ENCODE data around the gene CUTA. TPM values are rescaled to one million over a fixed set of nuclear protein-coding genes. Genes with fewer than 3 reads are reported as not detected.

Gene CUTA
- total RNA-seq, 1 experiment from 2014 or later, result 222 TPM

DNA sequence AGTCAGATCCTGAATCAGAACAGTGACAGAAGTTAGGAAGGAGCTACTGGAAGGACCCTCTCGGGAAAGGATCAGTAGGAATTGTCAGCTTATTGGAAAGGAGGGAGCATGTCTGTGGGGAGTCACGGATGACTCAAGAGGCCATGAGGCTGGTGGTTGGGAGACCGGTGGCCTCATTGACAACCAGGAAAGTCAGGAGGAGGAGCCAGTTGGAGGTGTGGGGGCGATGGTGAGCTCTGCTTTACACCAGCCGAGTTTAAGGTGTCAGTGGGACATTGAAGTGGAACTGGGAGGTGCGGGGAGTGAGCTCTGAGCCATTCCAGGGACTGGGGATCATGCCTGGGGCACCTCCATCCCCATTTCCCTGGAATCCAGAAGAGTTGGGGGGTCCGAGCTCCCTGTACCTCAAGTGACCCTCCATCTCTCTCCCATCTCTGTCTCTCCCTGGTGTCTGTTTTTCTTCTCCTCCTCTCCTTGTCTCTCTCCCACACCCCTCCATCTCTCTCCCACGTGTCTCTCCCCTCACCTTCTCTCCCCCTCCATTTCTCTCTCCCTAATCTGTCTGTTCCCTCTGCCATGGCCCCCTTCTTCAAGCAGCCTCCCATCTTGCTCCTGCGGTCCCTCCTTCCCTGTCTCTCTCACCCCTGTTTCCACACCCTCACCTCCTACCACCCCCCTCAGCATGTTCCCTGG is 22.2 kb upstream of the CUTA start:
- no peak for DNase-seq (ENCODE audit: low spot score)

DNA sequence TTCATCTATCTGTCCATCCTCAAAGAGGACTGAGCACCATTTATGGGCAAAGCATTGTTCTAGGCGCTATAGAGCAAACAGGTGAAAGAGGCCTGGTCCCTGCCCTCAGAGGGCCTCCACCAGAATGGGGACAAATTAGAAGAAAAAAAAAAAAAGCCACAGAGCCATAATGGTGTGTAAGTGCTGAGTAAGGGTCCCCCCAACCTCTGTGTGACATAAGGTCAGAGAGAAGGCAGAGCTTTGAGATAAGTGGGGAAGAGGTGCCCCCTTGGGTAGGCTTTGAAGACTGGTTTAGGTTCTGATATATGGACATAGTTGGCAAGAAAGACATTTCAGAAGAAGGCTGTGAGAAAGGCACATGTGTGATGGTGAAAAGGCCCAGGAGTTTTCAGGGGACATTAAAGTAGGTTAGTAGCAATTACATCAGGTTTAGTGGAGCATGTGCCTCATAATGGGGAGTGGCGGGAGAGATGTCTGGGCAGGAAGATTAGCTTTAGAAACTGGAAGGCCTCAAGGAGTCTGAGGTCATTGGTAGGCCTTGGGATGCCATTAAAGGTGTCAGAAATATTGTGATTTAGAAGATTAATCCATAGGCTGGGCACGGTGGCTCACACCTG is 21.2 kb upstream of the CUTA start:
- no peak for DNase-seq (ENCODE audit: low spot score)

DNA sequence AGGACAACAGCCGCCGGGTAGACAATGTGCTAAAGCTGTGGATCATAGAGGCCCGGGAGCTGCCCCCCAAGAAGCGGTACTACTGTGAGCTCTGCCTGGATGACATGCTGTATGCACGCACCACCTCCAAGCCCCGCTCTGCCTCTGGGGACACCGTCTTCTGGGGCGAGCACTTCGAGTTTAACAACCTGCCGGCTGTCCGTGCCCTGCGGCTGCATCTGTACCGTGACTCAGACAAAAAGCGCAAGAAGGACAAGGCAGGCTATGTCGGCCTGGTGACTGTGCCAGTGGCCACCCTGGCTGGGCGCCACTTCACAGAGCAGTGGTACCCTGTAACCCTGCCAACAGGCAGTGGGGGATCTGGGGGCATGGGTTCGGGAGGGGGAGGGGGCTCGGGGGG is 19.8 kb upstream of the CUTA start:
- DNase-seq (ENCODE audit: low spot score), result no peak

DNA sequence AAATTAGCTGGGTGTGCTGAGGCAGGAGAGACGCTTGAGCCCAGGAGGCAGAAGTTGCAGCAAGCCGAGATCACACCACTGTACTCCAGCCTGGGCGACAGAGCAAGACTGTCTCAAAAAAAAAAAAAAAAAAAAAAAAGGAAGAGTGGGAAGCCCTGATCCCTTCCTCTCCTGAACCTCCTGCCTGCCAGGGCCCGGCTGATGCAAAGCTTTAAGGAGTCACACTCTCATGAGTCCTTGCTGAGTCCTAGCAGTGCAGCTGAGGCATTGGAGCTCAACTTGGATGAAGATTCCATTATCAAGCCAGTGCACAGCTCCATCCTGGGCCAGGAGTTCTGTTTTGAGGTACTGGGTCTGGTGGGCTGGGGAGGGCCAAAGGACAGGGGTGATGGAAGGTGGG is 17.1 kb upstream of the CUTA start:
- no peak for DNase-seq (ENCODE audit: low spot score)

DNA sequence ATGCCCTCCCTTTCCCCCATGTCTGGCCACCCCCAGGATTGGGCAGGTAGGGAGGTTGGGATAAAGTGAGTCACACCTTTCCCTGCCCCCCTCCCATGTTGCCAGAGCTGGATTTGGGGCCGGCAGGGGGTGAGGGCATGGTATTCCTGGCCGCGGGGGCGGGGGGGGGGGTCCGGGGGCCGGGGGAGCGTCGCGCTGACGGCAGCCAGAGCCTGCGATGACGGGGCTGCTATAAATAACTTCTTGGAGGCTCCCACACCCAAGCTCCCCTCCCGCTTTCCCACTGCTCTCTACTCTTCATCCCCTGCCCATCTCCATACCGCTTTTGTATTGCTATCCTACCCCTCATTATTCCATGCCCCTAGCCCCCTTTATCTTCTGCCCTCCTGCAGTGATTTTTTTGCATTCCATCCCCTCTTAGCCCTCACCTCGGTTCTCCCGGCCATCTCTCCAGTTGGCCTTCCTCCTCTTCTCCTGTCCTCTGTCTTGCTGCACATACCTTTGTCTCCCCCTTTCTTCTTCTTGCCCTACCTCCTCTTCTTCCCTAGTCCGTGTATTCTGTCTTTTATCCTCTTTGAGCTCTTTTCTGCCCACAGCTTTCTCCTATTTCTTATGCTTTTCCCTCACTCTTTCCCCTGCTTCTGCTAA is 15.8 kb upstream of the CUTA start:
- DNase-seq (ENCODE audit: low spot score), result no peak

DNA sequence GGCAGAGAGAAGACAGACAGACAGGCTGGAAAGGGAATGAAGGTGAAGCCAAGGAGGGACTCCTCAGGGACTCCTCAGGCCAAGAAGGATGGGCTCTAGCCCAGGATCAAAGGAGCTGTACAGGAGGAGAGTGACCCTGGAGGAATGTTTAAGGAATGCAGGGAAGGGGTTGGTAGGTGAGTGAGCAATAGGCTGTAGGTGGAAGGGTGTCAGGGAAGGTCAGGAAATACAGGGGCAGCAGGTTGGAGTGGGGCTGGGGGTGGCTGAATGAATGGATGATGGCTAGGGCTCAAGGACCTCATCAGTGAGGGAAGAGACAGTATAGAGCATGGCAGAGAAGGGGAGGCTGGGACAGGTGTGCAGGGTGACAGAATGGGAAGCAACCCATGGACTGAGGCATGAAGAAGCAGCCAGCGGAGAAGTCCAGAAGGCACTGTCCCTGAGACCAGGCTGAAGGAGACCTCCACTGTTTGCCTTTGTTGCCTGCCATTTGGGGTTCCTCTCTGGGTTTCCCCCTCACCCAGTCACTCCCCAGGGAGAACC is 15.2 kb upstream of the CUTA start:
- DNase-seq (ENCODE audit: low spot score), result no peak

DNA sequence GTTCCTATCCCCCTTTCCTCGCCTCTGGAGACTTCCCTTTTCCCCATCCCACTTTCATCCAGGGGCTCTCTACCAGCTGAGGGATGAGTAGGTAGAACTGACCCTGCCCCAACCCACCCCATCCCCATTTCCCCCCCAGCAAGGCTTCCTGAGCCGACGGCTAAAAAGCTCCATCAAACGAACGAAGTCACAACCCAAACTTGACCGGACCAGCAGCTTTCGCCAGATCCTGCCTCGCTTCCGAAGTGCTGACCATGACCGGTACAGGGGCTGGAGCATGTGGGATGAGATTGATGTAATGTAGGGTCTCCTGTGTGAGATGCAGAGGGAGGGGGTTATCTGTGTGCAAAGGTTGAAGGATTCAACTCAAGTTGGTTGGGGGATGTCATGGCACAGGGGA is 14.6 kb upstream of the CUTA start:
- no peak for DNase-seq (ENCODE audit: low spot score)

DNA sequence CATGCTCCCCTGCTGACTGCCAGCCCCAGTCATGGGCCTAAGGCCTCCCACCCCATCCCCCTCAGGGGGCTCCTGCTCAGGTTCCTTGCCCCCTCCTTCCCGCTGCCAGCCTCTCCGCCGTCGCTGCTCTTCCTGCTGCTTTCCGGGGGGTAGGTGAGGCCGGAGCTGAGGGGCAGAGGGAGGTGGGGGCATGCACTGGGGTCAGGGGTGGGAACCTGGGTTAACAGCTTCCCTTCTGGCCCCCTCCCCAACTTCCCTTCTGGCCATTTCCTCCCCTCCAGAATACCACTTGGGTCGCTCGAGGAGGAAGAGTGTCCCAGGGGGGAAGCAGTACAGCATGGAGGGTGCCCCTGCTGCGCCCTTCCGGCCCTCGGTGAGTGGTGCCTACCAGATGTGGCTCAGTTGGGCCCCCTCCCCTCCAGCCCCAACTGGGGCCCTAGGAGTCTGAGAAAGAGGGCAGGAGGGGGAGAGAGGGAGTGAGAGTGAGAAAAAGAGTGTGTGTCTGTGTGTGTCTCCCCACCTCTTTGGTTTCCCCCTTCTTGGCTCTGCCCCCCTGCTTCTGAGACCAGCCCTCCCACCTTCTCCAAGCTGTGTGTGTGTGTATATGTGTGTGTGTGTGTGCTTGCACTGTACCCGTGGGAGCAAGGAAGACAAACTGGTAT is 14.1 kb upstream of the CUTA start:
- DNase-seq (ENCODE audit: low spot score), result no peak

DNA sequence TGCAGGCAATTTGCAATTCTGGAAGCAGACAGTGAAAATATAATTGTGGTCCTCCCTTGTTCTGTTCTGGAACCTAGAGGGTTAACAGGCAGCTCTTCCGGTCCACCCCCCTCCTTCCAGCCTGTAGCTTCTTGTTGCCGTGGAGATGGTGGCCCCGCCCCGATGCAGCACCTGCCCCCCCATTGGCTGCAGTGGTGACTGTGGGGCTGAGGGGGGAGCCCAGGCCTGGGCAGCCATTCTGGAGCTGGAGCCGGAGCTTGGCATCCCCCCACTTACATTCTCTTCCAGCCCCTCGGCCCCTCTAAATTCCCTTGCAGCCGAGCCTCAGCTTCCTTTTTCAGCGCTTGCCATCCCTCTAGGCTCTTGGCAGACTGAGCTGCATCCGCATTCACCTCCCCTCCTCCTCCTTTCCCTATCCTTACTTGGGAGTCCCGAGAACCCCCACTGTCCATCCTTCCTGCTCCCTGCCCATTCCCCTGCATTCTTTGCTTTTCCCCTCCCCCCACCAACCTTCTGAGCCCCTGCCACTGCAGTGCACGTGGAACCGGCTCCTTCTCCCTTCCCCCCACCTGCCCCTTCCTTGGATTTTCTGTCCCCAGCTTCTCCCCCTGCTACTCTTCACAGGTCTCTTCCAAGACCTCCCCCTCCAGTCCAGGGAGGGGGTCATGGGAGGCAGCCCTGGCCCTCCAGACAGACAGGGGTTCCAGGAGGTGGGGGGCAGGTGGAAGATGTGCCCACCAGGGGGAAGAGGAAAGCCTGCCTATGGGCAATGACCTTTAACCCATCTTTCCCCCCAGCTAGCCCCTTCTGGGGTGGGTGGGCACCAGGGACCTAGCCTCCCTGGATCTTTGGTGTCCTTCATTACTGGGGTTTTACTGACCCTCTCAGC is 13.3 kb upstream of the CUTA start:
- DNase-seq (ENCODE audit: low spot score), result peak; percentile 53

DNA sequence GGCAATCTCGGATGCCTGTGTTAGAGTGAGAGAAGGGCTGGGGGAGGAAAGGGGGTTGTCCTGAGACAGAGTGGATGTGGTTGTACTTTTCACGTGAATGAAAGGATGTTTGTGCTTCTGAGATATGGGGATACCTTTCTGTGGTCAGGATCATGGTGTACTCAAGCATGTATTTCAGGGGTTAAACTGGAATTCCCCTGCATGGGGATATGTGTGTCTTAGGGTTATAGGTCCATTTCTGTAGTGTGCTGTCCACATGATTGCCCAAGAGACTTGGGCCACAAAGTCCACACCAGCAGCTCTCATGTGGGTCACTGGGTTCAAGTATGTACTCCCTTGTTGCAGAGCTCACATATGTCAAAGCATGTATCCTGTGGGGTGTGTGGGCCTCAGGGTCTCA is 12.4 kb upstream of the CUTA start:
- no peak for DNase-seq (ENCODE audit: low spot score)

DNA sequence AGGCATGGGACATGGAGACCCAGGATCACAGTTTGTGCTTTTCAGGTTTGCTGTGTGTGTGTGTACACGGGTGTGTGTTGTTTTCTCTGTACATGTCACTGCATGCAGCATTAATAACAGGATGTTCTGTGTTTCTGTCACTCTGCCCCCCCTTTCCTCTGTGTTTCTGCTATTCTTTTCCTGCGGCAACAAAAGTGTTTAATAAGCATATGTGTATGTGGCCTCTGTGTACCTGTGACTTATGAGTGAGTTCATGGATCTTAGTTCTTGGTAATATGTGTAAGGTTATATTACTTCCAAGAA is 11.8 kb upstream of the CUTA start:
- DNase-seq (ENCODE audit: low spot score), result no peak

DNA sequence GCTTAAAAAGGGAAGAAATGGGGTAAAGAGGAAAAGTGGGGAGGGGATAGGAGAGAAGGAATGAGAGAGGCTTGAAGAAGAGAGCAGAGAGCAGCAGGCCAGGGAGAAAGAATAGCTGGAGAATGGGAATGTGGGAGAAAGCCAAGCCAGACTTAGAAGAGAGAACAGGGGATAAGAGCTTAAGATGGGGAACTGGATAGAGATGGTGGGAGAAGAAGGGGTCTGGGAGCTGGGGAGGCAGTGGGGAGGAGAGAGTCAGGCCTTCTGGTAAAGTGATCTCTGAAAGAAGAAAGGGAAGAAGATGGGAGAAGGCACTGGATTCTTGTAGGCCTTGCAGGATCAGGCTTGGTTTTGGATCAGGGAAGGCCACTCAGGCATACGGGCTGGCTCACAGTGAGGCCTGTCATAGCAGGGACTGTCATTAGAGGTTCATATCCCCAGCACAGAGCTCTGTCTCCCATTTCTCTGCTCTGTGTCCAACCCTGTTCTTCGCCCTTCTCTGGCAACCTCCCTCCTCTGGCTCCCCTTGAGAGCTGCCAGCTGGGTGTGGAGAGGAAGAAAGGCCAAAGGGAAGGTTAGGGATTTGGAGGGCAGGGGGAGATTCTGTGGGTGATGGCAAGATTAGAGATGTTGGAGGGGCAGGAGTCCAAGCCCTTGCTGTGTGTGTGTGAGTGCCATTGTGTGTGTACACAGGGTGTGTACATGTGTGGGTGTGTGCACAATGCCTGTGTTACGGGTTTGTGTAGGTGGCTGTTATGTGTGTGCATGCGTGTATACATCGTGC is 11.3 kb upstream of the CUTA start:
- DNase-seq (ENCODE audit: low spot score), result no peak

DNA sequence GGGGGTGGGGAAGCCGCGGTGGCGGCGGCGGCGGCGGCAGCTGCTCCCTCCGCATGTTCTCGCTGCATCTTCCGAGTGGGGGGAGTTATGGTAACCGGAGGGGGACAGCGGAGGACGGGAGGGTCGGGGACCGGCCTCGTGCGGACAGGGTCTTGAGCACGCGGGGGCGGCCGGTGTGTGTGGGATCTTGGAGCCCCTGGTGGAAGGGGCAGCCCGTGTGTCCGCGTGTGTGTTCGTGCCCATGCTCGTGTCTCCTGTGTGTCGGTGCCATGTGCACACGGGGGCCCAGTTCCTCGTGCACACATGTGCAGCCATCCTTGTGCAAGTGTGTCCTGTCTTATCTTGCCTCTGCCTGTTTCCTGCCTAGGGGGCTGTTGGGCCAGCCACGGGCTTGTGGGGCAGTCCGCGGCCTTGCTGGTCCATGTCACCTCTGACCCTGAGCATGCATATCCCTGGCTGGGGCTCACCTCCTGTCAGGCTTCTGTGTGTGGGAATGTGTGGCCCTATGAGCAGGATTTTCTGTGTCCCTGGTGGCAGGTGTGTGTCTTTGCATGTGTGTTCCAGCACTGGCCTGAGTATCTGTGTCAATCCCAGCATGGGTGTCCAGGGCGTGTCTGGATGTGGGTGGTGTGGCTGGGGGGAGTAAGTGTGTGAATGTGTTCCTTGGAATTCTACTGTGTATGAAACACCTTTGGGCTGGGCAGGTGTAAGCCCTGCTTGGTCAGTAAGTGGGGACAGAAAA is 10.5 kb upstream of the CUTA start:
- DNase-seq (ENCODE audit: low spot score), result peak; percentile 40

DNA sequence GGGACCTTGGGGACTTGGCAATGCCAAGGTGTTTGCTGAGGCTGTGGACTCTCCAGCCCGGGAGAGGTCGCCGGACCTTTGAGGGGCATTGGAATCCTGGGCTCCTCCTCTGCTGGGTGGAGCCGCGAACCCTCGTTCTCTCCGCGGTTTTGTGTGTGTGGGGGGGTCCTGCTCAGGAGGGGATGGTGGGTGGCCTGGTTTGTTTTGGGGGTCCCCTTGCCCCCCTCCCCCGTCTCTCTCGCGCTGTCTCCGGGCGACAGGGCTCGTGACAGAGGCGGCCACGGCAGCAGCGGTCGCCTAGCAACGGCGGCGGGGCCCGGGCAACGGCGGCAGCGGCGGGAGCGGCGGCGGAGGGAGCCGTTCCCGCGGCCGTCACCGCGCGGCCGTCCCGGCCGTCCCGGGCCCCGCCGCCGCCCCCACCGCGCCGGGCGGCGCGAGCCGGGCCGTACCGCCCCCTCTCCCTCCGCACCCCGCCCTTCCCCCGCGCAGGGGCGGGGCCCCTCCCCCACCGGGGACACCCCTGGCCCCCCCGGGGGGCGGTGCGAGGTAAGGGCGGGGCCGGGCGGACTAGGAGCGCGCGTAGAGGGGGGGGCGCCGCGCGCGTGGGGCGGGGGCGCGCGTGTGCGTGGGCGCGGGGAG is 9.8 kb upstream of the CUTA start:
- no peak for DNase-seq (ENCODE audit: low spot score)

DNA sequence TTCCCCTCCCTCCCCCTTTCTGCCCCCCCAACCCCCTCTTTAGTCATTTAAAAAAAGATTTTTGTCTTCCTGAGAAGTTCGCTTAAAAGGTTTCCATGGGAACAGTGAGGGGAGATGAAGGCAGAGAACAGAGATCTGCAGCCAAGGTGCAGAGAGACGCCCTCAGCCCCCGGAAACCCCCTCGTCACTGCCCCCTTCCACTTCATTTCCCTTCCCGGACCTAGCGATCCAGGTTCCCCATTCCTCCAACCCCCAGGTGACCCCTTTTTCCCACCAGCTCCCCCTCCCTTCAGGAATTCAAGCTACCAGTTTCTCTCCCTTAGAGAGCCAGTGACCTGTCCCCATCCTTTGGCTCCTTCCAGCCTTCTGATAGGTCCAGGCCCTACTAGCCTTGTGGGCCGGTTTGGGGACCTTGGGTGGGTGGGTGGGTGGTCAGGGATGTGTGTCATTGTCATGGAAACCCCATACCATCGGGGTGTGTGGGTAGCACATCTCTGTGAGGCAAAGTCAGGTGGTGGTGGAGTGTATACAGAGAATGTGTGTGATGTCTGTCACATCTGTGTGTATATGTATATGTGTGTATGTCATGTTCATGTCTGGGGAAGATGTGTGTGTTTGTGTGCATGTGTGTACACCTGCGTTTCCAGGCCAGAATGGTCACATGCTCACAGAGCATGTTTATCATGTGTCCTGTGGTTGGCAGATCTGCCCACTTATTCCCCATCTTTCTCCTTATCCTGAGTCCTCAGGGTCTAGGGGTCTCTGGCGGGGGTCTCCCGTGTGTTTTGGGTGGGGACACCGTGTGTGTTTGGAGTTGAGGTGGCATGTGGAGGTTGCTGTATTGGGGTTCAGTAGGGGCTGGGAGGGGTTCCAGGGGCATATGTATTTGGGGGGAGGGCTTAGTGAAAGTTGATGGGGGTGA is 8.9 kb upstream of the CUTA start:
- no peak for DNase-seq (ENCODE audit: low spot score)

DNA sequence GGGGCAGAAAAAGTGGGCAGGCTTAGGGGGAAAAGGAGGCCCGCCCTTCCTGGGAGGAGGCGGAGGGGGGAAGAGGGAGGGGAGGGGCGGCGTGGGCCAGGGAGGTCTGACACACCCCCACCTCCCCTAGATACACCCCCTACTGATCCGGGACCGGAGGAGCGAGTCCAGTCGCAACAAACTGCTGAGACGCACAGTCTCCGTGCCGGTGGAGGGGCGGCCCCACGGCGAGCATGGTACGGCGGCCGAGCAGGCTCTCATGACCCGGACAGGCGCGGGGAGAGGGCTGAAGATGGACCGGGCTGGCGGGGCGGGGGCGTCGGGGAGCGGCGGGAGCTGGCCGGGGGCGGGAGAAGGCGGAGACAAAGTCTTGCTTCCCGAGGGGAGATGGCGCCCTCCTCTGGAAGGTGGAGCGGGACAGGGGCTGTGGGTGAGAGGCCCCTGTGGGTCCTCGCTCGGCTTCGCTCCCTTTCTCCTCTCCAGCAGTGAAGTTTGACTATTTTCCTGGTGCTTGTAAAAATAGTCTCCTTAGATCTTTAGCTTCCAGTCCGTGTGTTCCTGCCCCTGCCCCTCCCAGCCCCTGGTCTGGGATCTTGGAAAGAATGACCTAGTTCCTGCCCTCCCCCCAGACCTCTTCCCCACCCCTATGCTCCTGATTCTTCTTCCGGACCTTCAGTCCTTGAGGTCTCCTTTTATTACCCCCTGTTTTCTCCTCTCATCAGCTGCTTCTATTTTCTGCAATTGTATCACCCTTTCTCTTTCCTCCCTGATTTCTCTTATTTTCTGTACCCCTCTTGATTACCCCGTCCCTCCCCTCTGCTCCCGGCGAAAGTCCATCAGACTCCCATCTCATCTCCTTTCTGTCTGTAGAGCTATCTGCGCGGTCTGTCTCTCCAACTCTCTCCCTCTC is 8.0 kb upstream of the CUTA start:
- DNase-seq (ENCODE audit: low spot score), result peak; percentile 84

DNA sequence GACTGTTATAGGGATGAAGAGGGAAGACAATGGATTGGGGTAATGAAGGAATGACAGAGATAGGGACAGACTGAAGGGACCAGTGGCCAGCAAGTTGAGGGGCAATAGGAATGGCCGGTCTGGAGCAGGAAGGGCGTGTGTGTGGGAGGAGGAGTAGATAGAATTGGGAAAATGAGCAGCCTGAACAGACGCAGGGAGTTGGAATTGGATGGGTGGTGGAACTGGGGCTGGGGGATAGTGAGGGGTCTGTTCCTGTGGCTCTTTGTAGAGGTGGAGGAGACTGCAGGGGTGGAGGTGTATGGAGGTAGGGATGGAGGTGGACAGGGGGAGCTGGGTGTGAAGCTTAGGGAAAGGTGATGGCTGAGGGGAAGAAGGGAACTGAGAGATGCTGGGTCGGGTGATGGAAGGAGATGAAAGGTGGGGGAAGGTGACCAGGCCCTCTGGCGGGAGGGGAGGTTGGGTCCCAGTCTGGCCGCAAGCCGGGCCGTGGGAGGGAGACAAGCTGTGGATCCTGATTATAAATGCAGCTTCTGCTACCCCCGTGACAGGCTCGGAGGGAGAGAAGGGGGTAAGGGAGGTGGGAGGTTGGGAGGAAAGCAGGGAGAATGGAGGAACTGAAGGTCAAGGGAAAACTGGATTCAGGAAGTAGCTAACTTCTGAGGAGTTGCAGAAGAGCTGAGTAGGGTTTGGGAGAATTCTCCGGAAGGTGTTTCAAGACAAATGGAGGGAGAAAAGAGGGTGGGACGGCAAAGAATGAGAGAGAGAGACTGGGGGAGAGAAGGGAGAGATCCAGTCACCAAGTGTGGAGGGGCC is 7.2 kb upstream of the CUTA start:
- no peak for DNase-seq (ENCODE audit: low spot score)

Data from H4 (cell line).